NCI-H1092 (cell line): ENCODE measurements around the gene TTC7B.
"Not testable (repeated sequence)": the region's sequence is repeated elsewhere in the genome, so short reads cannot be mapped to it uniquely, and the experiment has no call there.

Experiments
- DNase-seq: peaks from one replicate; lab custom pipeline; 2025; lab: John Stamatoyannopoulos, UW

TTC7B gene, protein sequence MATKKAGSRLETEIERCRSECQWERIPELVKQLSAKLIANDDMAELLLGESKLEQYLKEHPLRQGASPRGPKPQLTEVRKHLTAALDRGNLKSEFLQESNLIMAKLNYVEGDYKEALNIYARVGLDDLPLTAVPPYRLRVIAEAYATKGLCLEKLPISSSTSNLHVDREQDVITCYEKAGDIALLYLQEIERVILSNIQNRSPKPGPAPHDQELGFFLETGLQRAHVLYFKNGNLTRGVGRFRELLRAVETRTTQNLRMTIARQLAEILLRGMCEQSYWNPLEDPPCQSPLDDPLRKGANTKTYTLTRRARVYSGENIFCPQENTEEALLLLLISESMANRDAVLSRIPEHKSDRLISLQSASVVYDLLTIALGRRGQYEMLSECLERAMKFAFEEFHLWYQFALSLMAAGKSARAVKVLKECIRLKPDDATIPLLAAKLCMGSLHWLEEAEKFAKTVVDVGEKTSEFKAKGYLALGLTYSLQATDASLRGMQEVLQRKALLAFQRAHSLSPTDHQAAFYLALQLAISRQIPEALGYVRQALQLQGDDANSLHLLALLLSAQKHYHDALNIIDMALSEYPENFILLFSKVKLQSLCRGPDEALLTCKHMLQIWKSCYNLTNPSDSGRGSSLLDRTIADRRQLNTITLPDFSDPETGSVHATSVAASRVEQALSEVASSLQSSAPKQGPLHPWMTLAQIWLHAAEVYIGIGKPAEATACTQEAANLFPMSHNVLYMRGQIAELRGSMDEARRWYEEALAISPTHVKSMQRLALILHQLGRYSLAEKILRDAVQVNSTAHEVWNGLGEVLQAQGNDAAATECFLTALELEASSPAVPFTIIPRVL

GRCh38 chr14:90815822-90816662 is at the start of gene TTC7B:
TSS of gene TTC7B (minus strand) at chr14:90816430. CDS start at chr14:90816295, 135 bp downstream.
- peak; percentile 17 for DNase-seq

GRCh38 chr14:90864741-90865140 is 48.5 kb upstream of the TTC7B start:
- no peak for DNase-seq

GRCh38 chr14:90858511-90858910 is 42.3 kb upstream of the TTC7B start:
- no peak for DNase-seq

DNA sequence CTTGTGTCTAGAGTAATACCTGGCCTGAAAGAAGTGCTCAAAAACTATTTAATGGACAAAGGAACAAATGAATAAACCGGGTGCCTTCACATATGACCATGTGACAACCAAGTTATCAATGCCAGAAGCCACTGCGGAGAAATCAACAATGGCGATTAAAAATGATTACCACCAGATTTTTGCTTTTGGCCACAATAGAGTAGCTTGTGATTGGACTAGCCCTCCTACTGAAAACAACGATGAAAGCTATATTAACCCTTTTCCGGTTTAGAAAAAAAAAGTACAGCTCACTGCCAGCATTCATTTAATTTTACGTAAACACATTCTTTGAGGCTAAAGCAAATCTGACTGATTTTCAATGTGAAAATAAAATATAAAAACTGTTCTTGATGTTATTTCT is 41.6 kb upstream of the TTC7B start:
- no peak for DNase-seq

- not testable (repeated sequence) for DNase-seq
These were observed 39.9 kb upstream of the TTC7B start for GRCh38 chr14:90856115-90856514.

DNA sequence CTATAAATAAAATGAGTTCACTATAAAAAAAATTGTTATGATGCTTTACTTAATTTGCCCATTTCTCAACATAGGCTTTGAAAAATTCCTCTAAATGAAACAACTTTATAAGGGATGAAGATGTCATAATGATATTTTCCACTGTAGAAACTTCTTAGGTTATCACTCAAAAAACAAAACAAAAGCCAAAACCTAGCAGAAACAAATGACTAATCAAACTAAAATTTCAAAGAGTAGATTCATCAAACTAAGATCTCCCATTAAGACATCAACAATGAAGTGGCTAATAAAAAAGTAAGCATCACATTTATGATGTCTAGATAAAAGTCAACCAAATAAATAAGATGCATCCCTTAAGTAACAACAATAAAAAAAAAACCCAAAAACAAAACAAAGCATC is 36.9 kb upstream of the TTC7B start:
- DNase-seq = no peak

DNA sequence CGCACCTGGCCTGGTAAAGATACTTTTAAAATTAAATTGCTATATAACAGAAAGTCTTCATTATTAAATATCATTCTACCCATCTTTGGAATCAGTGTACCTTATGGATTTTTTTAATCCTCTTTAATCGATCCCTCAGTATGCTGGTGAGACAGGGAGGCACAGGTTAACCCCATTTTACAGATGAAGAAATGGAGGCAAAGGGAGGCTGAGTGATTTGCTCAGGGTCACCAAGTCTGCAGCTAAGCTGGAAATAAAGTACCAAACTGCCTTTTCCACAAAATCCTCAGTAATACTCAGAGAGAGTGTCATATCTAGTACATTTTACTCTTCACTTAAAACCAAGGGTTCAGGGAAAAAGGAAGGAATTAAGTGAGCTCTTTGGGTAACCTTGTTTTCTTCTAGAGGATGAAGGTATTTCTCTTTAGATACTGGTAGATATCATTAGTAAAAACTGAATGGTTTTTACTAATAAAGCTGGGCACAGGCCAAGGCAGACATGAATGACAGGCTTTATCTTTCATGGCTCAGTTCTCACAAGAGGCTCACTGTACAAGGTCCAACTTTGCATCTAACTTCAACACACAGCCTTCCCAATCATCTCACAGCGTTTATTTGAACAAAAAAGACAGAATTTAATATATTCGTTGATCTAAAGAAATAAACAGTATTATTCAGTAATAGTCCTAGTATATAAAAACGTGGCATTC is 35.3 kb upstream of the TTC7B start:
- DNase-seq = no peak

DNA sequence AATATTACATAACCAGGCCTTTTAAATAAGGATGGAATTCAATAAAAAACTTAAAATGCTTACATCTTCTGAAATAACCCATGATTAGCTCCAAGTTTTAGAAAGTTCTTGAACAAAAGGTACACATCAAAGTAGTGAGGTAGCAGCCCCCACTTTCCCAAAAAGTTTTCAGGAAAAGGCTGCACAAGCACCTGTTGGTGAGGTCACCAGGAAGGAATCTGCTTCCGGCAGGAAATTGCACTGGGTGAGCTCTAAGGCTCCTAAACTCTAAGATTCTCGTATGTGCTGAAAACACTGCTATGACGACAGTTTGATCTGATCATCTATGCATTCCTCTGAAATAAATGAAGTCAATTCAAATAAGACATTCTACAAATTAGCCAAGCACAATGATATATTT is 34.3 kb upstream of the TTC7B start:
- DNase-seq = no peak

GRCh38 chr14:90849787-90850444 is 33.7 kb upstream of the TTC7B start:
- DNase-seq = no peak

DNA sequence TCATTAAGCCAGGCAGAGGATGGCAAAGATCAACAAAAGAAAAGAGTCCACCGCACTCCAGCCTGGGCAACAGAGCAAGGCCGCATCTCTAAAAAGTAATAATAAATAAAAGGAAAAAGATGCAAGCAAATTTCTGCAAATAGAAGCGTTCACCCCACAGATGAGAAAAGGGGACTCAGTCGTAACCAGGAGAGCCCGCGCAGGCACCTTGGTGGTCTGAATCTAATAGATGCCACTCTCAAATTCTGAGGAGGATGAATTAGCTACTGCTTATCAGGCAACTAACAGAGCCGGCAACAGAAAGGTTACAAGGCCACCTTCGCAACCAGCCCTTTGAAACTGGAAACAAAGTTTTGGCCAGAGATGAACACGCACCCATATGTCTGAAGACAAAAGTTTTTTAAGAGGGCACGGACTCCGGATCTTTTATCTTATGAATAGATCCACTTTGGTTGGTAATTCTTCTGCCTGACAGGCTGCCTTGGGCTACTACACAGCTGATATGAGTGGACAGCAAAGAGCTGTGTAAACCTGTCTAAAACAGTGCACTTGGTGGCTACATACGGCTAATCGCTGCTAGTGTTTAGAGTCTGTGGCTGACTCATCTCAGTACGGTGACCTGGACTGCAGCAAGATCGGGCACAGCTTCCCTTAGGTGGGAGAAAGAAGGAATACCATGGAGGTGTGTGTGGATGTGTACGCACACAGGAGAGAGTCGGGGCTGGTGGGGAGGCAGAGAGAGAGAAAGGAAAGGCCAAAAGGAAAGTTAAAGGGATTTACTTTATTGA is 32.9 kb upstream of the TTC7B start:
- DNase-seq = no peak

DNA sequence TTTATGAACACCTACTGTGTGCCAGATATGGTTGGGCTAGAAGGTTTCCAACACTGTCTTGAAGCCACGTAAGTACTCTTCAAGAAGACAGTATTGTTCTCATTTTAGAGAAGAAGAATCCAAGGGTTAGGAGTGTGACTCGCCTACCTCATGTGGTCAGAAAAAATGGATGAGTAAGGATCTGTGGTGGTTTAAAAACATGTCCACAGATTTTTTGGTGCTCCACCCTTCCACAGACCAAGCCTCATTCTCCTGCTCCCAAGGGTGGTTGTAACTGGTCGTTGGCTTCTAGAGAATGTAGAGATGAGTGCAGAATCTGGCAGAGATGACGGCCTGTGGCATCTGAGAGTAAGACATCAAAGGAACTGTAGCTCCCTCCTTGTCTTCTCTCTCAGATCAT is 30.3 kb upstream of the TTC7B start:
- DNase-seq = no peak

DNA sequence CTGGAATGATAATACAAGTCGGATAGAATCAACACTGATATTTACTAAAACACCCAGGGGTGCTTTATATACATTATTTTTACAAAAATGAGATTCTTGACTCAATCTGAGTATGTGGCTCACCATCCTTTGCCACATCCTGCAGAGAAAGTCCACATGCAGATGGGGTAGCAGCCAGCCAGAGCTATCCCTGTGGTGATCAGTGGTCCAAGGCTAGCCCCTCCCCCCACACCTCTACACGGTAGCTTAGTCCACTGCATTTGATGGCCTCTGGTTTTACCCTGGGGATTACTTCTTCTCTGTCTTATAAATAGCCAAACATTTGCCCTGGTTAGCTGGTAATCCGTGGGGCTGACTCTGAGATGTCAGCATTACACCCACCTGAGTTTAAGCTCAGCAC is 28.1 kb upstream of the TTC7B start:
- no peak for DNase-seq

DNA sequence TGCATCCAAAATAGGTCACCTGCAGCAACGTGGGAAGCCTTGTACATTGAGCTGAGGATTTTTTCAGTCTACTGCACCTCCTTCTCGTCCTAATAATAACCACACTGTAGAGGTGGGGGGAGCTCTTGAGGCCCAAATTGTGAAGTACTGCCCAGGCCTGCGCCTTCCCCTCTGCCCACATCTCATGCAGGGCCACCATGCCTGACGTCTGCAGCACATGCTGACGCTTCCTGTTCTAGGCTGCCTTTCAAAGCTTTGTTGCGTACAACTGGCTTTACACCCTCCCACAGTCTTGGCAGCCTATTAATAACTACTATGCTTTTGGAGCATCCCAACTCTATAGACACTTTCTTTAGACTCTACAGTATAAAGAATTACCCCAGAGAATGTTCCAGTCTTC is 26.5 kb upstream of the TTC7B start:
- no peak for DNase-seq

DNA sequence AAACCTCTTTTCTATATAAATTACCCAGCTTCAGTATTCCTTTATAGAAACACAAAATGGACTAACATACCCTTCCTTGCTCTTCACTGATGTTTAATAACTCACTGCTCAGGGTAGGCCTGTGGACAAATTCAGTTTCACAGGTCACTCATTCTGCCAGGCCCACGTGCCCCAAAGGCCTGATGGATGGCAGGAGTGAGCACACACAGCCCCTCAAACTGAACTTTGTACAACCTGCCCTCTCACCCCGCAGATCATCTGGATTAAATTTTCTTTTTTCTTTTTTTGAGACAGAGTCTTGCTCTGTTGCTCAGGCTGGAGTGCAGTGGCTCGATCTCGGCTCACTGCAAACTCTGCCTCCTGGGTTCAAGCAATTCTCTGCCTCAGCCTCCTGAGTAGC is 24.4 kb upstream of the TTC7B start:
- not testable (repeated sequence) for DNase-seq

- DNase-seq = no peak
These were observed 23.6 kb upstream of the TTC7B start for GRCh38 chr14:90839889-90840266.

DNA sequence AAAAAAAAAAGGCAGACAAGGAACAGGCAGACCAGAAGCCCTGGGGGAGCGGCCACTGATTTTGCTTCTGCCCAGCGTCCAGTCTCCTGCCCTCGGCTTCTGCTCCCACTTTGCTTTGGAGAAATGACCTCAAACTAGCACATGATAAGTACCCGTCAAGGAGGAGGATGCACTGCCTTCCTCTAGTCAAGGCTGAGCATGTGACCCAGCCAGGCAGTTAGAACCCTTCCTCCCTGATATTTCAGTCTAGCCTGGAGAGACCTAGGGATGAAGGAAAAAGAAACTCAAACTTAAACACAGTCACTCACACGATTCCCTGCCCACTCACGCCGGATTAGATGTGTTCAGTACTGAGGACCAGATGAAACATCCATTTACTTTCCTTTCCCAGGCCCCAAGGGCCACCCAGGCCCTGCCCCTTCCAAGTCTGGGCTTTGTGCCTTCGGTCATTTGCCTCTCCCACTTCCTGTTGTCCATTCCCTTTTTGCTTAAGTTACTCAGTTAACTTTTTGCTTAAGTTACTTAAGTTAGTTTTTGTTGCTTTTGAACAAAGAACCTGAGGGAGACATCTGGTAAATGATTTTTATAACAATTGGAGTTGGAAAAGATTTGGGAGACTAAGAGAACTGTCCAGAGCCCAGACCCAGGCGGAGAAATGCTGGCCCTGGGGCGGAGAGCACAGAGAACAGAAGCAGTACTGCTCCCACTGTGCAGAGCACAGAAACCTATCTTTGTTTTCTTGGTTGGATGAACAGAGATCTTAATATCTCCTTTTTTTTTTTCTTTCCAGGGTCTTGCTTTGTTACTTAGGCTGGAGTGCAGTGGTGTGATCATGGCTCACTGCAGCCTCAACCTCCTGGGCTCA is 23.0 kb upstream of the TTC7B start:
- DNase-seq = no peak

GRCh38 chr14:90838531-90838930 is 22.3 kb upstream of the TTC7B start:
- DNase-seq = not testable (repeated sequence)

DNA sequence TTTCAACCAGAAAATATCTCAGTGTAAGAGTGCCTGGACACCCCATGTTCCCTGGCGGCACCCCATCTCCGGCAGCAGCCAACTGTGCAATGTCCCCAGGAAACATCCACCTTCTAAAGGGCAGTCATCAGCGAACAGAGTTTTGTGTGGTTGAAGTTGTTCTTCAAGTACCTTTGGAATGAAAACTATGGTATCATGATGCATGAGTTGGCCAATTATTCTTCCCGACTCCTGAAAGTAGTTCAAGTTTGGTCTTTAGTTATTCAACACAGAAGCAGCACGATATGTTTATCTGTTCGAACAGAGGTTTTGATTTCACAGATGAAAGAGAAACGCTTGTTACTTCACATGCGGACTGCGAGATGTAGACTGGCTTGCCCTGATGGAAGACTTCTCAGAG is 21.1 kb upstream of the TTC7B start:
- DNase-seq = no peak

GRCh38 chr14:90836692-90837063 is 20.4 kb upstream of the TTC7B start:
- DNase-seq = no peak
